Stimulated activated CD8-positive, alpha-beta memory T cell treated with anti-CD3 and anti-CD28 coated beads, Interleukin-4, amount 100 ng/mL, for 48 hours (primary cell): Measurements from ENCODE around the gene ZNF682.
"Not testable (repeated sequence)": the region's sequence is repeated elsewhere in the genome, so short reads cannot be mapped to it uniquely, and the experiment has no call there.

Experiments
- DNase-seq: peaks from one replicate; pipeline ENCODE4 v3.0.0-alpha.2; 2020

The ZNF682 gene

DNA sequence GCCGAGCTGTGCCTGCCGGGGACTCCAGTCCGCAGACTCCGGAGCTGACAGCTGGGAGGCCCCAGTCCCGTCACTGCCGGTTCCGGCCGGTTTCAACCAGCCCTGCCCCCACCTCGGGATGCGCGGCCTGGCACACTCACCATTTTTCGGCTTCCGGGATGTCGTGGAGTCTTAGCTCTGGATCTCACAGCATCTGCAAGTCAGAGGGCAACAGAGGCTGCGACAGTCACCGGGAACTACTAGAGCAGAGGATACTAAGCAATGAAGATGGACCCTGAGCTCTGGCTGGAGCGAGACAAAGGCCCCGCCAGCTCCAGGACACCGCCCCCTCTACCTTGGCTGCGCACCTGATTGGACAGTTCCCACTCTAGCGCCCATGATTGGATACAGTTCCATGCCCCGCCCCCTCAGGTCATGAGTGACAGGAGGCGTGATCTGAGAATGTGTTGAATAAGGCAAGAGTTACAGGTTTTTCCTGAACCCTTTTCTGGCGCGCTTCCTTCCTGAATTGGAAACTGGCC, at the start of gene ZNF682:
Gene ZNF682, minus strand, starts transcription at position 303 of the 521 bp plus-strand sequence. Its CDS starts 160 bp downstream, at position 143.
- DNase-seq = peak; percentile 96

DNA sequence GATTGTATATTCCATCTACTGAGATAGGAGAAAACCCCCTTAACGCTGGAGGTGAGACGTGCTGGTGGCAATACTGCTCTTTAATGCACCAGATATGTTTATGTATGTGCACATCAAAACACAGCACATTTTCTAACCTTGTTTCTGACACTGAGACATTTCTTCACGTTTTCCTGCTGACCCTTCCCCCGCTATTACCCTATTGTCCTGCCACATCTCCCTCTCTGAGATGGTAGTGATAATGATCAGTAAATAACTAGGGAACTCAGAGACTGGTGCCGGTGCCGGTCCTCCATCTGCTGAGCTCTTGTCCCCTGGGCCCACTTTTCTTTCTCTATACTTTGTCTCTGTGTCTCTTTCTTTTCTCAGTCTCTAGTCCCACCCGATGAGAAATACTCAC, 43.6 kb upstream of the ZNF682 start:
- DNase-seq = not testable (repeated sequence)

DNA sequence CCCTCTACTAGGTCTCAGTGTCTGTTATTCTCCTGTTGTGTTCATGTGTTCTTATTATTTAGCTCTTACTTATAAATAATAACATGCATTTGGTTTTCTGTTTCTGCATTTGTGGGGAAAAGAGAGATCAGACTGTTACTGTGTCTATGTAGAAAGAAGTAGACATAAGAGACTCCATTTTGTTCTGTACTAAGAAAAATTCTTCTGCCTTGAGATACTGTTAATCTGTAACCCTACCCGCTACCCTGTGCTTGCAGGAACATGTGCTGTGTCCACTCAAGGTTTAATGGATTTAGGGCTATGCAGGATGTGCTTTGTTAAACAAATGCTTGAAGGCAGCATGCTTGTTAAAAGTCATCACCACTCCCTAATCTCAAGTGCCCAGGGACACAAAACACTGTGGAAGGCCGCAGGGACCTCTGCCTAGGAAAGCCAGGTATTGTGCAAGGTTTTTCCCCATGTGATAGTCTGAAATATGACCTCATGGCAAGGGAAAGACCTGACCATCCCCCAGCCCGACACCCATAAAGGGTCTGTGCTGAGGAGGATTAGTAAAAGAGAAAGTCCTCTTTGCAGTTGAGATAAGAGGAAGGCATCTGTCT, 43.0 kb upstream of the ZNF682 start:
- not testable (repeated sequence) for DNase-seq

DNA sequence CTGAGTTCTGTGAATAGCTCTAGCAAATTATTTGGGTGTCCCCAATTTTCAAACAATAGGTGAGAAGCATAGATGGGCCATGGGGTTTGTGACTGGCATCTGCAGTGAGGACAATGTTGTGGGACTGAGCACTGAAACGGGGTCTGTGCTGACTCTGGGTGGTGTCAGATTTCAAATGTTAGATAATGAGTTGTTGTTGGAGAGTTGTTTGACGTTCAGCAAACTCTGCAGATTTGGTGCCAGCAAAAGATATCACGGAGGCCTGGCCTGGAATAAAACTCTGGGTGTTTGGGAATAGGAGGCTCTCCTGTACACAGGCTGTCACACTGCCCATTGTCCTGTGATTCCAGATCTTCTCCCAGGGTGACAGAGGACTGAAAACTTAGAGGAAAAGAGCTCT, 41.4 kb upstream of the ZNF682 start:
- no peak for DNase-seq

DNA sequence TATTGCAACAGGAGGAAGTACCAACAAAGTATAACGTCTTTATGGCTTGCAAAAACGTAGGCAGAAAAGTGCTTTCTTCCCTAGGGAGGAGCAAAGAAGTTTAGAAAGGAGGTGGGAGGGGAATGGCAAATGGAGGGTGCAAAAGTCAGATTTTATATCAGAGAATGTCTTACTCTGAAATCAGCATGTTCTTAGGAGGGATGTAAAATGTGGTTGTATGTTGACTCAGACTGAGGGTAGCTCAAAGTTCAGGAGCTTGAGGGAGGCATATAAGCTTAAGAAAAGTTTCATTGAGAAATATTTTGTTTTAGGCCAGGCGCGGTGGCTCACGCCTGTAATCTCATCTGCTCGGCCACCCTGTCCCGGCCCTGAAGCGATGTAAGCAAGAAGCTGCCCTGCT, 40.2 kb upstream of the ZNF682 start:
- no peak for DNase-seq

DNA sequence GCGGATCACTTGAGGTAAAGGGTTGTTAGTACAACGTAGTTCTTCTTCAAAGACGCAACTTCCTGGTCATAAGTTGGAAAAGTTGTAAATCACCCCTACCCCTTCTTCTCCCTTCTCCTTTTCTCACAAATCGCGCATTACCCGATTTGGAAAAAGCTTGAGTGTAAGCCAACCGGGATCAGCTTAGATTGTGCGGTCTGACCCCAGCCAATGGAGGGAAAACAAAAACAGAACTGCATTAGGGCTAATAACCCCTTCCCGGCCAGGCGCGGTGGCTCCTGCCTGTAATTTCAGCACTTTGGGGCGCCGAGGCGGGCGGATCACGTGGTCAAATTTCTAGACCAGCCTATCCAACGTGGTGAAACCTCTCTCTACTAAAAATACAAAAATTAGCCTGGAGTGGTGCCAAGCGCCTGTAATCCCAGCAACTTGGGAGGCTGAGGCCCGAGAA, 39.3 kb upstream of the ZNF682 start:
- DNase-seq = peak; percentile 28

DNA sequence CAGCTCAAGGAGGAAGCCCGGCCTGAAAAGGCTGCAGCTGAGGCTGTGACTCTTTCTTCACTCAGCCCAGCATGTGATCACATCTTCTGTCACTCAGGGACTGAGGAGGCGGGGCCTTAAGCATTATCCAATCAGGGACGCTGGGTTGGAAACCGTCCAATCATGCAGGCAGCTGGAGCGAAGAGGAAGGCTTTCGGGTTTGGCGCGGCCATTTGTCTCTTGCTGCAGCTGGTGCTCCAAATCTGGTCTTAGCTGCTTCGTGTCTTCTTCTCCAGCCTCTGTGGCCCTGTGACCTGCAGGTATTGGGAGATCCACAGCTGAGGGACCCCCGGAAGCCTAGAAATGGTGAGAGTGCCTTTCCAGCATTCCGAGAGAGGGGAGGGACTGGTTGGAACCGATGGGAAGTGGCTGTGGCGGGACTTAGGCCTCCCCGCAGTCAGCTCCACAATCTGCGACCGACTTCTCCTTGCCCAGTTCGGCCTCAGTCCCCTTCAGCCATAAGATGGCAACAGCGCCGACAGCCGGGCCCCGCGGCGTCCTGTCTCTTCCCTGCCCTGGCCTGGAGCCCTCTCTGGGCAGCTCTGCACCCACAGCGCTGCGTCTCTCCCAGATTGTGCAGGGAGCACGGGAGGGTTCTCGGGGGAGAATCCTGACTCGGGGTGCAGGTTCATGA, 38.6 kb upstream of the ZNF682 start, which contains the start of gene ZNF90:
Gene ZNF90, plus strand, starts transcription at position 210 of the 673 bp plus-strand sequence. Its CDS starts 133 bp downstream, at position 343.
- peak; percentile 87 for DNase-seq

DNA sequence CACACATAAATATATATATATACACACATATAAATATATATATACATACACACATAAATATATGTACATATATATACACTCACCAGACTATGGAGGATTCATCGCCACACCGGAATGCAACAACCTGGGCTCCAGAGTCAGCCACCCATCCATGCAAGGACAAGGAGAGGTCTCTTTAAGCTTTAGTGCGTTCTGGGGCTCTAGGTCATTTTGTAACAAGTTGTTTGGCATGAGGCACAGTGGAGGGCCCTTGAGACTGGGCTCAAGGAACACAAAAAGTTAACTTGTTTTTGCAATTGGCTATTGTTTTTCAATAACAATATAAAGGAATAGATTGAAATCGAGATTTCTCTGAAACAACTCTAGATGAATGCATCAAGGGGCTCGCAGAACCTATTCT, 33.6 kb upstream of the ZNF682 start:
- DNase-seq = no peak

DNA sequence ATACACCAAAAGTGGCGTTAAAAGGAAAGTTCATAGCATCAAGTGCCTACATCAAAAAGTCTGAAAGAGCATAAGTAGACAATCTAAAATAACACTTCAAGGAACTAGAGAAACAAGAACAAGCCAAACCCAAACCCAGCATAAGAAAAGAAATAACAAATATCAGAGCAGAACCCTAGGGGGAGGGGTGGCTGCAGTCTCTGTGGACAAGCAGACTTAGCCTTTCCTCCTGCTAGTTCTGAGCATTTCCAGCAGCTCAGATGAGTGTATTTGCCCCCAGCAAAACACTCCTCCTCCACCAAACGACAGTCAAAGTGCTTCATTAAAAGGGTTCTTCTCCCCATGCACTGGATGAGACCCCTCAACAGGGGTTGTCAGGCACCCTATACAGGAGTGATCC, 31.4 kb upstream of the ZNF682 start:
- no peak for DNase-seq

DNA sequence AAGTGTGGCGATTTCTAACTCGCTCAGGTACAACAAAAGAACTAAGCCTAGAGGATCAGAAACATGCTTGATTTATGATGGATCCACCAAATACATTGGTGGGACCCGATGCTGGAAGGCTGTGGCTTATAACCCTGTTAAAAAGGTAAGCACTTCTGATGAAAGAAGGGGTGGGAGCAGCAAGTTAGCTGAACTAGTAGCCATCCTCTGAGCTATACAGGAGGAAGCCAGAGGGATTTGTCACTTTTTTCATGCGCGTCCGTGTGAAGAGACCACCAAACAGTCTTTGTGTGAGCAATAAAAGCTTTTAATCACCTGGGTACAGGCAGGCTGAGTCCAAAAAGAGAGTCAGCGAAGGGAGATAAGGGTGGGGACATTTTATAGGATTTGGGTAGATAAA, 29.3 kb upstream of the ZNF682 start:
- DNase-seq = not testable (repeated sequence)

DNA sequence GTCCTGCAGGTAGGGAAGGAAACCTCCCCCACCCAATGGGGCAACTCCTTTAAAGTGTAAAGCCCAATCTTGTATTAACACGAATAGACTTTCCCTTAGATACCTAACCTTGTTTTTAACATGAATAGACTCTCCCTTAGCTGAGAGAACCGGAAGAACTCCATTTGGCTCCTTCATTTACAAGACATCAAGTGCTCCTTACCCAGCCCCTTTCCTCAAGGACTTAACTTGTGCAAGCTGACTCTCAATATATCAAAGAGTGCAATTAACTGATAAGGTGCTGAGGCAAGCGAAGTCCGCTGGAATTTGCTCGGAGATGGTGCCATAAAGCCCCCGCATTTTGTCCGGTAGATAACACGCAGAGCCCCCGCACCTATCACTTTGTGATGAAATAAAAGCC, 28.6 kb upstream of the ZNF682 start:
- no peak for DNase-seq

DNA sequence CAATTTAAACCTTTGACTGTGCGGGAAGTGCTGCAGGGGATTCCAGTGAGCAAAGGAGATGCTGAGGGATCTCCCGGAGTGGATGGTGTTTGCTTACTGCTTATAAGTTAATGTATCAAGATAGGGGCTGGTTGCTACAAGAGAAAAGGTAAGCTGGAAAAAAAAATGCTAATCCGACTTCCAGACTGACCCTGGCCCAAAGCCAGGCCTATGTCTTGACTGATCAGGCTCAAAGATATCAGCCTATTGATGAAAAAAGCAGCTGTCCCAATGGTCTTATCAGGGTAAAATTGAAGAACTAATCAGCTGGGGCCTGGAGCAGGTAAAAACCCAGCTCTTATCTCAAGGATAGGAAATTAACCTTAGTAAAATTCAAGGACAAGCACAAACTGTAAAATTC, 27.6 kb upstream of the ZNF682 start:
- DNase-seq = no peak

DNA sequence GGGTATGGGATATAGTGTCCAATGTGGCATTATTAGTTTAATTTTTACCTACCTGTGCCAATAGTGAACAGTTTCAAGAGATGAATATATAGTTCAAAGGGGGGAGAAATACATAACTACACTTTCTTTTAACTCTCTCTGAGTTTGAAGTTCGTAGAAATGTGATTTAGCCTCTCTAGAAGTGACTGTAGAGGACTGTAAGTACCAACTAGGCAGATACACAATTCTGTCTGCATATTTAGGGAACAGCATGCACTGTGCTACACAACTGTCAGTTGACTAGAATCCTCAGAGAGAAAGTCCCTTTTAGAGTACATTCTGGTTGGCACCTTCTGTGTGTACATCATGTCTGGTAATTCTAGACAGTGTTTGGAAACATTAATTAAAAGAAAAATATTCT, 21.0 kb upstream of the ZNF682 start:
- no peak for DNase-seq

DNA sequence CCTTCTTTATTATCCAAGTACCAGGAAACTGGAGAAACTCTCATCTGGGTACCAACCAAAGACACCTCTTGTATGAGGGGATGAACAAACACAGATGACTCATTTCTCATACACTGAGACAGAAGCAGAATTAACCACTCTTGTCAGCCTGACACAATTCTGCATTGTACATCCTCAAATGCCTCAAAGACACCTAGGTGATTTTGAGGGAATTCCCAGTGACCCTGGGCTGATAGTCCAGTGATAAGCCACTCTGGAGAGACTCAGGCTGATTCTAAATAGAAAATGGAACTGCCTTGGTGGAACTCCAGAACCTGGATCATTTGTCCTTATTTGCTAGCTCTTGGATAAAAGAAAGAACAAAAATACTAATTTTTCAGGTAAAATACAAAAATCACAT, 19.4 kb upstream of the ZNF682 start:
- not testable (repeated sequence) for DNase-seq

DNA sequence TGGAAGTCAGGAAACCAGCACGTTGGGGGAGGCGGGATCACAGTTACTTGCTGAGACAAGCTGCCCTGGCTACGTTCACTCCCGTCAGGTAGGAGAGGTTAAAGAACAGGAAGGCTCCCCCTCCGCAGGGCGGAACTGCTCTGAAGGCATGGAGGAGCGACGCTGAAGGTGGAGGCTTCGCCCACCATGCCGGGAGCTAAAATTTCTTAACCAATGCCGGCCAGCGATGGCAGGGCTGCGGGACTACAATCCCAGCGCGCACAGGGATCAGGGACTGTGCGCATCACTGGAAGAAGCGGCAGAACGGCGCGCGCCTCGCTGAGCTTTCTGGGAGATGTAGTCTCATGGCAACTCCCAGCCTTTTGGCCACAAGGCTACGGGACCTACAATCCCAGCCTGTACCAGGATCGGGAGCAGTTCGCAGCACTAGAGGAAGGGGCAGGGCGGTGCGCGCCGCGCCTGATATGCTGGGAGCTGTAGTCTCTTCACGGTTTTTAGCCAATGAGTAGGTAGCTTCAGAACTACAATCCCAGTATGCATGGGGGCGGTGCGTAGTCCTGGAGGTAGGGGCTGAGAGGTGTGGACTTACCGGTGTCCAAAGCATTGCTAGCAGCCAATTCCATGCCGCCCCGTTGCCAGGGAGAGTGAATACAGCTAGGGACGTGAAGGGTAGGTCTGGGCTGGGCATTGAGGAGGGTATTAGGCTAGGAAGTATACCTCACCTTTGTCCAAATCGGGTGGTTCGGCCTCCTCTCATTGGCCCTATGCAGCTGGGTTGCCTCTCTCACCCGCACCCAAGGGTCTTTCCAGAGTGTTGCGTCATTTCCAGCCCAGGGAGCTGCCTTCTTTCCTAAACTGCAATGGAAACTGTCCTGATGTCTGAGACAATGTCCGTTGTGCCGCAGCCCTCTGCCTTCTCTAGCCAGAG, 12.8 kb upstream of the ZNF682 start:
- DNase-seq = peak; percentile 79

DNA sequence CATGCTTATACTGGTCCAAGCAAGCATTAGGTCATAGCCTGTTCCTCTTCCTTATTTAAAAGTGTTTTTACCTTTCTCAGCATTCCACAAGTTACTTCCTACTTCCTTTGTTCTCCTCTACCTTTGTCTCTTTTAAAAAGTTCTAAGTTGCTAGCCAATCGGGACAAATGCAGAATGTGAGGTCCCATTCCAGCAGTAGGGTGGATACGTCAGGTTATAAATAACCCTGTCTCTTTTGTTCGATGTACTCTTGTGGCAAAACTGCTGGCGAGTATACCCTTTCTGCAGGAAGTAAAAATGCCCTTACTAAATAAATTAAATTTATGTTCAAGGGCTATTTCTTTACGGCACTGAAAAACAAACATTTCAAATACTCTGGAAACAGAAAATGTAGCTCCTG, 6.4 kb upstream of the ZNF682 start:
- DNase-seq = not testable (repeated sequence)

DNA sequence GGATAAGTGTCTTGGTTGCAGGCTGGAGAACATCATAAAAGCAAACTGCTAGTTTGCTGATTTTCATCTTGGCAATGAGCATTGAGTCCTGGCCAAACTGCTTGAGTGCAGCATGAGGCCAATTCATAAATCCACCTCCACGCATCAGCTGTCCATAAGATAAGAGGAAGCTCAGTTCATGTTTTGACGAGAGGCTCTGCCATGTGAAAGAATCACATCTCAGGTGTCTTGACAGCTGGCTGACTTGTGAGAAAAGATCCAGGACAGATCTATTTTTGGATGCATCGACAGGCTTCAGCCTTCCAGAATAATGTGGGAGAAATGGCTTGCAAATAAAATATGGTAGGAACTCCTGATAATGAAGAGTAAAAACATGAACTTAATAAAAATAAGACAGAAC, 5.4 kb upstream of the ZNF682 start:
- no peak for DNase-seq

DNA sequence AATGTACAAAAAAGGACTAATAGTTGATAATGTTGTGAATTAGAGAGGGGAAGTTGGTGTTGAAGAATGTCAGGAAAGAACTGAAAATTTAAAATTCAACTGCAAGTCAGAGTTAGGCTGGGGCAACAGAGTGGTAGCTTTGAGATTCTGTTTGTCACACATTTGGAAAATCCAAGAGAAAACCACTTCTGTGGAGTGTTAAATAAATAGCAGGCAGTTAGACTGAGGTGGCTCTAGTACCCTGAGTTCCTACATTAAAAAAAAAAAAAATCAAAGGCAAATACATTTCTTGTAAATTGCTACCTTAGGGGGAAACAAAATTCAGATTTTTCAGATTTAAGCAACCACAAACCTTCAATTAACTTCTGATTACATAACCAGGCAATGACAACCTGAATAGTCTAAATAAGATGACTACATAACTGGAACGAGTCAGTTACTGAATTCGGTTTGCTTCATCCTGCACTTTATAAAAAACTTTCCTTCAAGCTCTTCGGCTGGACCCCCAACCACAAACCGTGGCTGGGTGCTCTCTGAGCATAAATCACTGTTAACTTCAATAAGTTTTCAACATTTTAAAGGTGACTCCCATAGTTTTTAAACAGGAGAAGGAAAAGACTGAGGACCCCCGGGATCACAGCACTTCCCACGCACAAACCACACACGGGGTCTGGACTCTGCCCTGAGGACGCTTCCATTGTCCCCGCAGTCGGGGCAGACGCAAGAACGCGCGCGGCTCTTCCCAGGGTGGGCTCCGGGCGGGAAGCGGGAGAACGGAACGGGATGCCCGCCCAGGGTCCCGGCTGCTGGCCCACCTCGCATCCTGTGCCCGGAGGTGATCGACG, 725 bp downstream of the ZNF682 start:
- no peak for DNase-seq

DNA sequence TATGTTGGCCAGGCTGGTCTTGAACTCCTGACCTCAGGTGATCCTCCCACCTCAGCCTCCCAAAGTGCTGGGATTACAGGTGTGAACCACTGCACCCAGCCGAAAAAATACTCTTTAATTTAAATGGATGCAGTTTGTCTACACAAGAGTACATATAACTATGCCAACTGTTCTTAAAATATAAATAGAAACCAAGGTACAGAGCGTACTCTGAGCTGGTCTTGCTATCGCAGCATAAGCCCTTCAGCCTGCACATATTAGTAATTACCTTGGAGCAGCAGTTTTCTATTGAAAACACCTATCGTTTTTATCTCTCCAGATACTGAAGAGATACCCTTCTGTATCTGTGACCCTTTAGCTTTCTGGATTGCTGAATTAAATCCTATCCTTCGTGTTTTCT, 3.4 kb downstream of the ZNF682 start:
- DNase-seq = no peak

DNA sequence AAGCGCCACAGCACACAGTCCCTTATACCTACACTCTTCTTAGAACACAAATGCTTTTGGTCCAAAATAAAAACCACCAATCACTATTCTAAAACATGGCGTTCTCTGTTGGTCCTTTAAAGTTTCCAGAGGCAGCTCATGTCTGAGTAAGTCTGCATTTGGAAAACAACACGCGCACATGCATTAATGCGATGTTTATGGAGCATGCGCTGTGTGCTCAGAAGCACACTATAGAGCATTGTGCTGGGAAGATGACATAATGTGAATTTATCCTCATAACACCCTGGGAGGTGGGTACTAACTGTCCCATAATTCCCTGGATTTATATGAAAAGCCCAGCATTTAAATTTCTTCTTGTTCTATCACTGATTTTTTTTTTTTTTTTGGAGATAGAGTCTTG, 10.7 kb downstream of the ZNF682 start:
- DNase-seq = no peak

DNA sequence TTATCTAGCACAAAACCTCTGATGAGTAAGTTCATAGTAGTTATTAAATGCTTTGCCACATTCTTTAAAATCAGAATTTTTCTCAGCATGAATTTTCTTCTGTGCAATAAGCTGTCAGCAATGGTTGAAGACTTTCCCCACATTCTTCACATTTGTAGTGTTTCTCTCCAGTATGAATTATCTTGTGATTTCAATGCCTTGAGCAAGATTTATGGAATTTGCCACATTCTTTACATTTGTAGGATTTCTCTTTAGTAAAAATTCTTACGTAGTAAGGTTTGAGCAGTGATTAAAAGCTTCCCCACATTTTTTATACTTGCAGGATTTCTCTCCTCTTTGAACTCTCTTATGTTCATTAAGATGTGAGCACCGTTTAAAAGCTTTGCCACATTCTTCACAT, 33.6 kb downstream of the ZNF682 start:
- DNase-seq = no peak

DNA sequence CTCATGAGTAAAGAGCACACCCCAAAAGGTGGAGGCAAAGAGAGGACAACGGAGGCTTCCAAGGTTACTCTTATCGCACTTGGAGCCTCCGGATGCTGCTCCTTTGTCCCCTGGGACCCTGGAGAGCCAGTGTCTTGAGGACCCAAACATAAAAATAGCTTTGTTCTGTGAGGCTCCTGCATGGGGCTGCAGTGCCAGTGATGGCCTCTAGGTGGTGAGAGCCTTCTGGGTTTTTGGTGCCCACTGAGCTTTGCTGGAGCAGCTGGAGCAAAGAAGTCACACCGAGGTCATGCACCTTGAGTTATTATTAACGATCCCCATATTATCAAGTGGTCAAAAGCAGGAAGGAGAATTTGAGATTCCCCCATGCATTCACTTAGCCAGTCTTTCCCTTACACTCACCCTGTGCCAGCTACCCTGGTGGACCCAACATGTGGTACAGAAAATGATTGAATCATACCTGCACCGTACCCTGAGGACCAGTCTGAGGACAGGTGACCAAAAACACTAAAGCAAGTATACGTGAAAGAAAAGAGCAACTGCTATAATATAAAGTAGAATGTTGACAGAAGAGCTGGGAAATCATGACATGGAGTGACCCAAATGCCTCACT, 41.5 kb downstream of the ZNF682 start:
- peak; percentile 66 for DNase-seq
